HepG2 (cell line): Measurements from ENCODE around the gene ZNF23.

ENCODE experiments used
- TOE1 ChIP-seq: sonication (generic); formaldehyde crosslinking; IDR thresholded peaks from 2 replicates; pipeline ENCODE4 v1.4.0; 2020; ENCODE audit warnings: mild to moderate bottlenecking, missing genetic modification reagents
- ZNF18 ChIP-seq: sonication (generic); formaldehyde crosslinking; IDR thresholded peaks from 2 replicates; pipeline ENCODE4 v1.8.0; 2022; ENCODE audit warnings: mild to moderate bottlenecking, missing genetic modification reagents; ENCODE audit not compliant: insufficient replicate concordance

GRCh38 chr16:71479420-71479819, 17.4 kb upstream of the ZNF23 start:
- TF ChIP-seq TOE1 (CRISPR knock-in tag) (no peak), ZNF18 (CRISPR knock-in tag) (no peak)
